GM20000 (cell line): ENCODE data around the gene NOC2L.

ENCODE experiments used
- DNase-seq: peaks from one replicate; pipeline ENCODE4 v3.0.0; 2012; ENCODE audit warnings: low spot score
- TF ChIP-seq, protein P1 (sequence below): IDR thresholded peaks from 2 replicates; pipeline ENCODE4 v1.5.1; 2012; ENCODE audit warnings: mild to moderate bottlenecking, control low read depth; ENCODE audit errors: extremely low read depth, missing control alignments

Gene NOC2L

DNA sequence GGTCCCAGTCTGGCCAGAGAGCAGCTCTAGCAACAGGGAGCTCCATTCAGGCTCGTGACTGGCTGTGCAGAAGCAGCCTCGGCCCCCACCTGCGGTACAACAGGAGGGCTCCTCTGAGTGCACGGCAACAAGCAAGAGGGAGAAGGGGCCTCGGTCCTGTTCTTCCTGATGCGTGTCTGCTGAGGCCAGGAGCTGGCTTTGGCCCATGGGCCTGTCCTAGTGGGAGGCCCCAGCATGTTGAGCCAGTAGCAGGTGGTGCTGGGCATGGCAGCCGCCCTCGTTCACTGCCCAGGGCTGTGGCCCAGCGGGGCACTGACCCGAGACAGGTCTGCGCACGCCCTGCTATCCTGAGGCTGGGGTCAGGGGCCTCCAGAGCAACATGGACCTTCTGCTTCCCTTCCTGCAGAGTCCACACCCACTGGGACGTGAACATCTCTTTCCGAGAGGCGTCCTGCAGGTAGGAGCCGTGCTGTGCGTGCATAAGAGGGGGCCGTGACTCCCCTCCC is 28.4 kb downstream of the NOC2L start:
- no peak for DNase-seq
- TF ChIP-seq, protein P1, sequence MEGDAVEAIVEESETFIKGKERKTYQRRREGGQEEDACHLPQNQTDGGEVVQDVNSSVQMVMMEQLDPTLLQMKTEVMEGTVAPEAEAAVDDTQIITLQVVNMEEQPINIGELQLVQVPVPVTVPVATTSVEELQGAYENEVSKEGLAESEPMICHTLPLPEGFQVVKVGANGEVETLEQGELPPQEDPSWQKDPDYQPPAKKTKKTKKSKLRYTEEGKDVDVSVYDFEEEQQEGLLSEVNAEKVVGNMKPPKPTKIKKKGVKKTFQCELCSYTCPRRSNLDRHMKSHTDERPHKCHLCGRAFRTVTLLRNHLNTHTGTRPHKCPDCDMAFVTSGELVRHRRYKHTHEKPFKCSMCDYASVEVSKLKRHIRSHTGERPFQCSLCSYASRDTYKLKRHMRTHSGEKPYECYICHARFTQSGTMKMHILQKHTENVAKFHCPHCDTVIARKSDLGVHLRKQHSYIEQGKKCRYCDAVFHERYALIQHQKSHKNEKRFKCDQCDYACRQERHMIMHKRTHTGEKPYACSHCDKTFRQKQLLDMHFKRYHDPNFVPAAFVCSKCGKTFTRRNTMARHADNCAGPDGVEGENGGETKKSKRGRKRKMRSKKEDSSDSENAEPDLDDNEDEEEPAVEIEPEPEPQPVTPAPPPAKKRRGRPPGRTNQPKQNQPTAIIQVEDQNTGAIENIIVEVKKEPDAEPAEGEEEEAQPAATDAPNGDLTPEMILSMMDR = no peak

DNA sequence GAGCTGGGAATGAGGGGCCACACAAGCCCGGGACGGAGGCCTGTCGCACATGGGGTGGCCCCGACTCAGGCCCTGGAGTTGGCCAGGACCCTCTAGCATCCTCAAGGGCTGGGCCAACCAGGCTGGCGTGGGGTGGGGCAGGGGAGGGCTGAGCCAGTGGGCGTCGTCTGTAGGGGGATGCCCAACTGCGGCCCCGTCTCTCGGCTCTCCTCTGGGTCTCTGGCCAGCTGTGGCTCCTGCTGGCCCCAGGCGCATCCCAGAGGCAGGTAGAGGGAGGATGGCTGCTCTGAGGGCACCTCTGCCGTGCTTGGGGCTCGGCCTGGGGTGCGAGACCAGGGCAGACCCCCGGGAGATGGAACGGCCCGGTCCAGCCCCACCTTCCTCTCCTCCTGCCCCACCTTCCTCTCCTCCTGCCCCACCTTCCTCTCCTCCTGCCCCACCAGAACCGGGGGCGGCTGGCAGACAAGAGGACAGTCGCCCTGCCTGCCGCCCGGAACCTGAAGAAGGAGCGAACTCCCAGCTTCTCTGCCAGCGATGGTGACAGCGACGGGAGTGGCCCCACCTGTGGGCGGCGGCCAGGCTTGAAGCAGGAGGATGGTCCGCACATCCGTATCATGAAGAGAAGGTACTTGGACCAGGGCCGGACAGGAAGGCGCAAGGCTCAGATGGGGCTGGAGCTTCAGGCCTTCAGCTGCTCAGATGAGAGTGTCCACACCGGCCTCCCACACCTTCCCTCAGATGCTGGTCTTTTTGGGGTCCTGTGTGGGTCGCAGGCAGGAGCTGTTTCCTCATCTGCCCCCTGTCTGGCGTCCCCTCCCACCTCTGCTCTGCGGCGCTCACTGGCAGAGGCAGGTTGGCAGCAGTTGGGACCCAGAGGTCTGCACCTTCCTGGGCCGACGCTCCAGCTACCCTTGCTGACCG is 29.1 kb downstream of the NOC2L start:
- no peak for DNase-seq
- TF ChIP-seq, protein P1 = no peak

DNA sequence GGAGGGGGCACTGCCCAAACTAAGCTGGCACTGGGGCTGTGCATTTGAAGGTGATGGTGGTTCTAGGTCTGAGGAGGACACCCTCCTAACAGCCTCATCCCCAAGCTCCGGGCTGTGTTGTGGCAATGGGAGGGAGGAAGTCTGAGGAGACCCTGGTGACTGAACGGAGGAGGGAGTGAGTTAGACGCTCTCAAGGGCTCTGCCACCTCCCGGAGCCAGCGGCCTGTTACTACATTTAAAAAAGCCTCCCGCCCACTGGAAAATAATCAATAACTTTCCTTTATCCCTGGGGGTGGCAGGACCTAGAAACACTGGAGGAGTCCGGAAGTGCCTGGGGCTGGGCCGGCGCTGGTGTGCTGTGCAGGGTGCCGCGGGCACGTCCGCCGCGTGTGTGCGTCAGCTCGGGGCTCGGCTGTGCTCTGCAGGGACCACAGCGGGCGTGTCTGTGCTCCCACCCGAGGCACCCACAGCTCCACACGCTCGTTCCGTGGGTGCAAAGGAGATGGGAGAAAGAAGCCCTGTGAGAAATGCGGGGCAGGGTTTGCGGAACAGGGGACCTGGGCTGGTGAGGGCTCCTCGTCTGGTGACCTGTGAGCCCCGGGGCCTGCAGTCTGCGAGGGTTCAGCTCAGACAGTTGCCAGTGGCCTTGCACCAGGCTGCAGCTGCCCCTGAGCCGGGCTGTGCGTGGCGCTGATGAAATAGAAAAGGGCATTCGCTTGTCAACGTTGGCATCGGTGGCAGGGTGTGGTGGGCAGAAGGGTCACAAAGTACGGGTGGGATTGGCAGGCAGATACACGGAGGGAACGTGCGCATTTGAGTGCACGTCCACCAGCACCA is 30.0 kb downstream of the NOC2L start:
- no peak for DNase-seq
- TF ChIP-seq, protein P1 = no peak

DNA sequence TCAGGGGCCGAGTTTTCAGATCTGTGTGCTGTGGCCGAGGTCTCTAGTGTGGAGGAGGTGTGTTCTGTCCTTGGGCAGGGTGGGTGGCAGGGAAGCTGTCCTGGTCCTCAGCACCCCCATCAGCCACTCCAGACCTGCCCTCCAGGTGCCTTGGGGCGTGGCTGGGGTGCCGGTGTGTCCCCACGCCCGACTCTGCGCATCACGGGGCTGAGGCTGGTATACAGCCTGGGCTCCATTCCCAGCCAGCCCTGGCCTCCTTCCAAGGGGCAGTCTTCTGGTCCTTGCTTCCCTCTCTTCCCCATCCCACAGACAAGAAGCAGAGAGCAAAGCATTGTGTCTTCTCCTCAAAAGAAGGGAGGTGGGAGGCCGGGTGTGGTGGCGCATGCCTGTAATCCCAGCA is 31.3 kb downstream of the NOC2L start:
- TF ChIP-seq, protein P1 = no peak
- no peak for DNase-seq

DNA sequence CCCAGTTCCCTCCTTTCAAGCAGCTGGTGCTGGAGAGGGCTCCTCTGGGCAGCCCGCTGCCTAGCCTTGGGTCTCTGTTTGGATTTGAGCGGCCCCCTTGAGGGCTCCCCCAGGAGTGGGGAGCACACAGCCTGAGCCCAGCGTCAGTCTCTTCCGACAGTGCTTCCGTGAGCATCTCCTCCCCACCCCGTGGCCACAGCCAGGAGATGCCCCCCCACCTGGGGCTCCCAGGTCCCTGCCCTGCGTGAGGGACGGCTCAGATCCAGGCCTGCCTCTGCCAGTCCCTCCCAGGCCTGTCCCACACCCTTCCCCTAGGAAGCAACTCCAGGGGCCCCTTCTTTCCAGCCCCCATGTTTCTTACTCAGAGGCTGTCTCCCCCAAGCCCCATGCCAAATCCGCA is 31.8 kb downstream of the NOC2L start:
- DNase-seq = no peak
- TF ChIP-seq, protein P1 = no peak

DNA sequence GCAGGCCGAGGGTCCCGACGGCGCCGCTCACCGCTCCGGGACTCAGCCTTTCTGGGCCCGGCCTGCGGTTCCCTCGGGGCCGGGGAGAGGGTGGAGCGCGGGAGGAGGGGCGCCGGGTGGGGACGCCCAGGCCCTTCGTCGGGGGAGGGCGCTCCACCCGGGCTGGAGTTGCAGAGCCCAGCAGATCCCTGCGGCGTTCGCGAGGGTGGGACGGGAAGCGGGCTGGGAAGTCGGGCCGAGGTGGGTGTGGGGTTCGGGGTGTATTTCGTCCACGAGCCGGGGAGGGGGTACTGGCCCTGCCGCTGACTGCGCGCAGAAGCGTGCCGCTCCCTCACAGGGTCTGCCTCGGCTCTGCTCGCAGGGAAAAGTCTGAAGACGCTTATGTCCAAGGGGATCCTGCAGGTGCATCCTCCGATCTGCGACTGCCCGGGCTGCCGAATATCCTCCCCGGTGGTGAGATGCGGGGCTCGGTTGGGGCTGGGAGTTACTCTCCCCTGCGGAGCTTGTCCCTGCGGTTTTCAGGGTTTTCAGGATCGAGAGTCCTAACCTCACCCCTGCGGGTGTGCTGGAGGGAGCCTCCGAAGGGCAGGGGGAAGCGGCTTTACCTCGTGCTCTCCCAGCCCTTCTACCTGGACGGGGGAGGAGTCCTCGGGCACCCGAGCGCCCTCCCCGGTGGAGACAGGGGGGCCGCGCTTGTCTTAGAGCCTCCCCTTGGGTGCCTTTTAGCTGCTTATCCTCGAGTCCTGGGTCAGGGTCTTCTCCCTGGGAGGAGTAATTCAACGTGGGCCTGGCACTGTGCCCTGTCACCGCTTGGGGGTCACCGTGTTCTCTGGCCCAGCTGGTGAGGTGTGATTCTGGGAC is 33.3 kb downstream of the NOC2L start:
- TF ChIP-seq, protein P1 = no peak
- no peak for DNase-seq
